HuH-7.5 (cell line): ENCODE results near the gene HSPBP1.
A peak's percentile ranks its signal among the peaks of the same experiment; 100 is the strongest.

Source experiments
- DNase-seq: peaks from one replicate; pipeline ENCODE4 v3.0.0; 2011; ENCODE audit warnings: low spot score

HSPBP1 gene

GRCh38 chr19:55305491-55305890 lies 25.6 kb upstream of the HSPBP1 start:
- DNase-seq: peak; percentile 77

- DNase-seq: no peak
Measured at GRCh38 chr19:55304980-55305379, 25.1 kb upstream of the HSPBP1 start.

- DNase-seq: peak; percentile 76
Measured at GRCh38 chr19:55304279-55304978, 24.5 kb upstream of the HSPBP1 start.

- DNase-seq: no peak
Measured at GRCh38 chr19:55303477-55303876, 23.6 kb upstream of the HSPBP1 start.

GRCh38 chr19:55302318-55302703 lies 22.4 kb upstream of the HSPBP1 start:
- DNase-seq: no peak

GRCh38 chr19:55301459-55302317 lies 21.8 kb upstream of the HSPBP1 start:
- DNase-seq: peak; percentile 100

GRCh38 chr19:55300886-55301458 lies 21.1 kb upstream of the HSPBP1 start:
- DNase-seq: no peak

GRCh38 chr19:55299991-55300390 lies 20.1 kb upstream of the HSPBP1 start:
- no peak for DNase-seq

GRCh38 chr19:55297267-55297666 lies 17.4 kb upstream of the HSPBP1 start:
- DNase-seq: no peak

- no peak for DNase-seq
Measured at GRCh38 chr19:55289117-55289796, 9.3 kb upstream of the HSPBP1 start.

GRCh38 chr19:55287361-55288079 lies 7.6 kb upstream of the HSPBP1 start:
- no peak for DNase-seq

- no peak for DNase-seq
Measured at GRCh38 chr19:55285229-55285890, 5.5 kb upstream of the HSPBP1 start.

GRCh38 chr19:55284405-55285058 lies 4.6 kb upstream of the HSPBP1 start:
- no peak for DNase-seq

GRCh38 chr19:55283548-55284377 lies 3.9 kb upstream of the HSPBP1 start, which contains the start of gene BRSK1:
BRSK1 (plus strand) TSS chr19:55283997; CDS start chr19:55284443, 446 bp downstream.
- DNase-seq: no peak

GRCh38 chr19:55279340-55279739 lies 570 bp downstream of the HSPBP1 start:
- no peak for DNase-seq

- DNase-seq: no peak
Measured at GRCh38 chr19:55278391-55279135, 1.3 kb downstream of the HSPBP1 start.

GRCh38 chr19:55277494-55277893 lies 2.4 kb downstream of the HSPBP1 start:
- no peak for DNase-seq

GRCh38 chr19:55276720-55277430 lies 3.0 kb downstream of the HSPBP1 start:
- DNase-seq: no peak
